Type B pancreatic cell (in vitro differentiated cells): Measurements from ENCODE around the gene ADAT1. TPM values are rescaled to one million over a fixed set of nuclear protein-coding genes. Genes with fewer than 3 reads are reported as not detected.

ENCODE experiments used
- DNase-seq: peaks from one replicate; pipeline ENCODE4 v3.0.0; 2021; ENCODE audit warnings: mixed read lengths; ENCODE audit not compliant: unreplicated experiment; ENCODE audit errors: extremely low spot score
- H3K27ac Mint-ChIP-seq: 2 replicates; pipeline ENCODE4 v1.8.0; 2021; ENCODE audit warnings: mild to moderate bottlenecking, mixed read lengths
- H3K27me3 Mint-ChIP-seq: 2 replicates; pipeline ENCODE4 v1.8.0; 2021; ENCODE audit warnings: mixed read lengths
- H3K36me3 Mint-ChIP-seq: 2 replicates; pipeline ENCODE4 v1.8.0; 2021; ENCODE audit warnings: mixed read lengths
- H3K4me1 Mint-ChIP-seq: one replicate; pipeline ENCODE4 v1.8.0; 2021; ENCODE audit warnings: mixed read lengths; ENCODE audit not compliant: unreplicated experiment
- H3K4me3 Mint-ChIP-seq: 2 replicates; pipeline ENCODE4 v1.8.0; 2021; ENCODE audit warnings: mild to moderate bottlenecking, mixed read lengths
- H3K9me3 Mint-ChIP-seq: 2 replicates; pipeline ENCODE4 v1.8.0; 2021; ENCODE audit warnings: mixed read lengths
- total RNA-seq: library from RNA; stranded (reverse); gene quantifications from 2 replicates; pipeline ENCODE4 v1.2.1, GENCODE V29; 2021; ENCODE audit warnings: low replicate concordance
- TF ChIP-seq, protein P1 (sequence below): fragments of 200-600 bp; sonication (generic); conservative IDR thresholded peaks from 2 replicates; pipeline ENCODE4 v1.5.0; 2021; ENCODE audit warnings: antibody characterized with exemption, mild to moderate bottlenecking

ADAT1 gene
- total RNA-seq, 1 donor from 2014 or later = 51.9 TPM

DNA sequence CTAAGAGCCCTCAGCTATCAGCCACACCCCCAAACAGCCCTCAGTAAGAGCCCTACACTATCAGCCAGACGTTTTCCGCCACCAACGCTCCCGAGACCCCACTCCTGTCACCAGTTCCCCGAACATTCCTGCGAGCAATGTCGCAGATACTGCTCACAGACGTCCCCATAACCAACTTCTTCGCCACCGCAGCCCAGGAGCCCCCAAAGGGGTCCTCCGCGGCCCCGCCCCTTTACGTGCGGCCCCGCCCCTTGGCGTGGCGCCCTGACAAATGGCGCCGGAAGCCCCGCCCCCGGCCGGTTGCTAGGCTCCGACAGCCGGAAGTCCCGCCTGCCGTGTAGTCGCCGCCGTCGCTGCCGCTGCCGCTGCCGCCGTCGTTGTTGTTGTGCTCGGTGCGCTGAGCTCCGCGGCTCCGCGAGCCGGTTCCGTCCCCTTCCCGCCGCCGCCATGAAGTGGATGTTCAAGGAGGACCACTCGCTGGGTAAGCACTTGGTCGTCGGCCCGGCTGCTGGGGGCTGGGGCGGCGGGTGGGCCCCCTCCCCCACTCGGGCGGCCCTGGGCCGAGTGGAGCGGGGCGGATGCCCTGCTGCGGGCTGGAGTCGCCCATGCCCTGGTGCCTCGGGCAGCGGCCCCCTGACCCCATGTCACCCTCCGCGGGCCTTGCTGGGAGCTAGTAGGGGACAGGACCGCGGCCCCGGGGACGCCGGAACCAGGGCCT is 56.9 kb downstream of the ADAT1 start, which contains the start of gene GABARAPL2:
GABARAPL2 (plus strand) TSS at position 340 of the 718 bp plus-strand sequence; CDS start at position 448, 108 bp downstream.
- DNase-seq = peak; percentile 93
- H3K27me3 Mint-ChIP-seq = peaks cover 17% of the 10 kb centered on the region
- peak within 1 kb of the TSS; percentile 98 for H3K27ac Mint-ChIP-seq
- H3K4me3 Mint-ChIP-seq = peak within 1 kb of the TSS; percentile 100
- H3K36me3 Mint-ChIP-seq = peaks cover 3% of the 10 kb centered on the region
- TF ChIP-seq, protein P1, sequence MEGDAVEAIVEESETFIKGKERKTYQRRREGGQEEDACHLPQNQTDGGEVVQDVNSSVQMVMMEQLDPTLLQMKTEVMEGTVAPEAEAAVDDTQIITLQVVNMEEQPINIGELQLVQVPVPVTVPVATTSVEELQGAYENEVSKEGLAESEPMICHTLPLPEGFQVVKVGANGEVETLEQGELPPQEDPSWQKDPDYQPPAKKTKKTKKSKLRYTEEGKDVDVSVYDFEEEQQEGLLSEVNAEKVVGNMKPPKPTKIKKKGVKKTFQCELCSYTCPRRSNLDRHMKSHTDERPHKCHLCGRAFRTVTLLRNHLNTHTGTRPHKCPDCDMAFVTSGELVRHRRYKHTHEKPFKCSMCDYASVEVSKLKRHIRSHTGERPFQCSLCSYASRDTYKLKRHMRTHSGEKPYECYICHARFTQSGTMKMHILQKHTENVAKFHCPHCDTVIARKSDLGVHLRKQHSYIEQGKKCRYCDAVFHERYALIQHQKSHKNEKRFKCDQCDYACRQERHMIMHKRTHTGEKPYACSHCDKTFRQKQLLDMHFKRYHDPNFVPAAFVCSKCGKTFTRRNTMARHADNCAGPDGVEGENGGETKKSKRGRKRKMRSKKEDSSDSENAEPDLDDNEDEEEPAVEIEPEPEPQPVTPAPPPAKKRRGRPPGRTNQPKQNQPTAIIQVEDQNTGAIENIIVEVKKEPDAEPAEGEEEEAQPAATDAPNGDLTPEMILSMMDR = no peak
- peaks cover 17% of the 10 kb centered on the region for H3K4me1 Mint-ChIP-seq
- H3K9me3 Mint-ChIP-seq = no peaks in the 10 kb centered on the region

DNA sequence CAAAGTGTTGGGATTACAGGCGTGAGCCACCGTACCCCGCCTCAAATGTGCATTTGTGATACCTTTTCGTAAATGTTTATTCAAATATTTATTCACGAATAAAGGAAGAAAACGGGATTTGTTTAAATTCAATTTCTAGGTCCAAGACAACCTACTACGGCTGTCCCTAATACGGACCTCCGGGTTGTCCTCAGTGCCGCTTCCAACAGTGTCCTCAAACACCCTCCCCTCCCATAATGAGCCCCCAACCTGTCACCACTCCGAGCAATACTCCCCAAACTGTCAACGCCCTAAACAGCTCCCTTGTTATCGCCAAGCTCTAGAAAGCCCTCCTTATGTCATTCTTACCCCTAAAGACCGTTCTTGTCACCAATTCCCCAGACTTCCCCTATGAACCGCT is 57.4 kb downstream of the ADAT1 start:
- H3K36me3 Mint-ChIP-seq = peaks cover 3% of the 10 kb centered on the region
- peaks cover 17% of the 10 kb centered on the region for H3K27me3 Mint-ChIP-seq
- no peak for DNase-seq
- peaks cover 17% of the 10 kb centered on the region for H3K4me1 Mint-ChIP-seq
- peak overlapping the region; percentile 100 for H3K4me3 Mint-ChIP-seq
- H3K27ac Mint-ChIP-seq = peak overlapping the region; percentile 98
- no peaks in the 10 kb centered on the region for H3K9me3 Mint-ChIP-seq
- TF ChIP-seq, protein P1 = no peak

DNA sequence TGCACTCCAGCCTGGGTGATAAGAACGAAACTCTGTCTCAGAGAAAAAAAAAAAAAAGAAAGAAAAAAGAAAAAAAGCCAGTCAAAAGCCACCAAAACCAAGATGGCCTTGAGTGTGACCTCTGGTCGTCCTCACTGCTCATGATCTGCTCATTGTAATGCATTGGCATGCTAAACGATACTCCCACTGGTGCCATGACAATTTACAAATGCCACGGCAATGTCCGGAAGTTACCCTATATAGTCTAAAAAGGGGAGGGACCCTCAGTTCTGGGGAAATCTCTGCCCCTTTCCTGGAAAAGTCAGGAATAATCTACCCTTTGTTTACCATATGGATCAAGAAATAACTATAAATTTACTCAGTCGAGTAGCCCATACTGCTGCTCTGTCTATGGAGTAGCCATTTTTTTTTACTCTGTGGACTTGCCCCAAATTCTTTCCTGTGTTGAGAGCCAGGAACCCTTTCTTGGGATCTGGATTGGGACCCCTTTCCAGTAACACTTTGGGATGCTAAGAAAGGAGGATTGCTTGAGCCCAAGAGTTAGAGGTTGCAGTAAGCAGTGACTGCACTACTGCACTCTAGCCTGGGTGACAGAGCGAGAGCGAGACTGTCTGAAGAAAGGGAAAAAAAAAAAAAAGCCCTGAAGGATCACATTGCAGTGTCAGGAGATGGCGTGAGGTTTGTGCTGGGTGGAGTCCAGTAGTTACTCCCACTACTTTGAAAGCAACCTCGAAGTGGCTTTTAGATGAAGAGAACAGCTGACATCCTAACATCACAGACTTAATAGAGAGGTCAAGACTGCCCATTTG is 63.3 kb downstream of the ADAT1 start:
- Mint-ChIP-seq H3K9me3 (no peaks in the 10 kb centered on the region), H3K27me3 (peaks cover 13% of the 10 kb centered on the region), H3K4me3 (peak overlapping the region; percentile 5), H3K36me3 (no peaks in the 10 kb centered on the region), H3K4me1 (peaks cover 14% of the 10 kb centered on the region), H3K27ac (peak overlapping the region; percentile 85)
- DNase-seq = no peak
- TF ChIP-seq, protein P1 = no peak

DNA sequence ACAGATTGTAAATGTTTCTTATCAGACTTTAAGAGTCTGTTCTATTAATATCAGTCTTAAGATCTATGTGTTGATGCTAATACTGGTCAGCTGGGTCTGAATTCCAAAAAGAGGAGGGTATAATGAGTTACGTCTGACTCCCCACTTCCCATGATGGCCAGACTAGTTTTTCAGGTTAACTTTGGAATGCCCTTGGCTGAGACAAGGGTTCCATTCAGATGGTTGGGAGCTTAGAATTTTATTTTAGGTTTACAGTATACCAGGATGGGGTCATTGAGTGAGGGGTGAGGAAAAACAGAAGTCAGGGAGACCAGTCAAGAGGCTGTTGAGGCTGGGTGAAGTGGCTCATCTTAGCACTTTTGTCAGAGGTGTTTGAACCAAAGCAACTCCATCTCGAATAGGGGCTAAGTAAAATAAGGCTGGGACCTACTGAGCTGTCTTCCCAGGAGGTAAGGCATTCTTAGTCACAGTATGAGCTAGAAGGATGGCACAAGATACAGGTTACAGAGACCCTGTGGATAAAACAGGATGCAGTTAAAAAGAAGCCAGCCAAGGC is 64.2 kb downstream of the ADAT1 start:
- H3K27ac Mint-ChIP-seq = peak overlapping the region; percentile 73
- H3K4me1 Mint-ChIP-seq = peaks cover 13% of the 10 kb centered on the region
- H3K36me3 Mint-ChIP-seq = no peaks in the 10 kb centered on the region
- TF ChIP-seq, protein P1 = no peak
- H3K9me3 Mint-ChIP-seq = no peaks in the 10 kb centered on the region
- no peak for DNase-seq
- H3K27me3 Mint-ChIP-seq = peaks cover 9% of the 10 kb centered on the region
- H3K4me3 Mint-ChIP-seq = peak overlapping the region; percentile 20

DNA sequence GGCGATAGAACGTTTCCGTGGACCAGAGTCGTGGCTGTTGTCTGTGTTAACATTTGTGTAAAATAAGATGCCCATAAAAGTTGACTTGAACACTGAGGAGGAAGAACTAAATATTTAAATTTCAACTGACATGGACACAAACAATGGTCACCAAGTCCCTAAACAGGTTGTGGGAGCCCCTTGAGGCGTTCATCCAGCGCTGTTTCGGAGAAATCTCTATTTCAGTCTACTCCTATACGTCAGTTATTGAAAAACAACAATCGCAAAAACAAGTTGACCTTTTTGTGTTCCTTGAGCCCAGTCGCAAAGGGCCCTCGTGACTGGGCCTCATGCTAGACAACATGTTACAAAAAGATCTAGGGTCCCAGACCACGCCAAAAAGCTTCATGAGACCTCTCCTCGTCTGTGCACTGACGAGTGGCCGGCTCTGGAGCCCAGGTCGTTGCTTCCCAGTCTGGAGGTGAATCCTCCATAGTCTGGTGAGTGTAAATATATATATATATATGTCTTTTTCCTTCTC is 66.6 kb downstream of the ADAT1 start:
- Mint-ChIP-seq H3K4me1 (peaks cover 13% of the 10 kb centered on the region), H3K27me3 (no peaks in the 10 kb centered on the region), H3K9me3 (no peaks in the 10 kb centered on the region), H3K36me3 (no peaks in the 10 kb centered on the region), H3K4me3 (peak overlapping the region; percentile 99), H3K27ac (peak overlapping the region; percentile 97)
- TF ChIP-seq, protein P1 = no peak
- DNase-seq = no peak
